ENCODE results near the gene CRABP1.

The CRABP1 gene

DNA sequence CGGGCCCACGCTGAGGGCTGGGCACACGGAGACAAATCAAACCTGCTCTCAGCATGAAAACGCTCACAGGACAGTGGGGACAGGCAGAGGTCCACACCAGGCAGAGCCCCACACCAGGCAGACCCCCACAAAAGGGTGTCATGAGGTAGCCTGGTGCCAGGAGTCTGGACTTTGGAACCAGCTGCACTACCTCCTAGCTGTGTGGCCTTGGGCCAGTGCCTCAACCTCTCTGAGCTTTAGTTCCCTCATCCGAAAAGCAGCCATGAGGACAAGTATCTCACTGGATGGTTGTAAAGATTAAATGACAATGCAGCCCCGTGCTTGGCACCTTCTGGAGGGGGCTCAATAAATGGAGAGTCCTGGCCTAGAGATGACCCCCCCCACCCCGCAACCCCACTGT is 16.5 kb upstream of the CRABP1 start:
- H3K36me3 ChIP-seq (replicated peaks): no peaks in the 10 kb centered on the region
- no peak overlapping the region for H3K27ac ChIP-seq
- H3K27me3 ChIP-seq (replicated peaks): no peaks in the 10 kb centered on the region
- no peak for DNase-seq
- TF ChIP-seq, protein P1, sequence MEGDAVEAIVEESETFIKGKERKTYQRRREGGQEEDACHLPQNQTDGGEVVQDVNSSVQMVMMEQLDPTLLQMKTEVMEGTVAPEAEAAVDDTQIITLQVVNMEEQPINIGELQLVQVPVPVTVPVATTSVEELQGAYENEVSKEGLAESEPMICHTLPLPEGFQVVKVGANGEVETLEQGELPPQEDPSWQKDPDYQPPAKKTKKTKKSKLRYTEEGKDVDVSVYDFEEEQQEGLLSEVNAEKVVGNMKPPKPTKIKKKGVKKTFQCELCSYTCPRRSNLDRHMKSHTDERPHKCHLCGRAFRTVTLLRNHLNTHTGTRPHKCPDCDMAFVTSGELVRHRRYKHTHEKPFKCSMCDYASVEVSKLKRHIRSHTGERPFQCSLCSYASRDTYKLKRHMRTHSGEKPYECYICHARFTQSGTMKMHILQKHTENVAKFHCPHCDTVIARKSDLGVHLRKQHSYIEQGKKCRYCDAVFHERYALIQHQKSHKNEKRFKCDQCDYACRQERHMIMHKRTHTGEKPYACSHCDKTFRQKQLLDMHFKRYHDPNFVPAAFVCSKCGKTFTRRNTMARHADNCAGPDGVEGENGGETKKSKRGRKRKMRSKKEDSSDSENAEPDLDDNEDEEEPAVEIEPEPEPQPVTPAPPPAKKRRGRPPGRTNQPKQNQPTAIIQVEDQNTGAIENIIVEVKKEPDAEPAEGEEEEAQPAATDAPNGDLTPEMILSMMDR (IDR thresholded peaks at IDR 0.05; ENCODE audit: low read depth, low read length, missing control alignments): no peak
- in situ Hi-C loops (cut with HindIII; ENCODE audit: low pct_ligation_motif_present, low sequenced_read_pairs): no loop called here
- no peak overlapping the region for H3K4me3 ChIP-seq (ENCODE audit: low read depth, low read length)

DNA sequence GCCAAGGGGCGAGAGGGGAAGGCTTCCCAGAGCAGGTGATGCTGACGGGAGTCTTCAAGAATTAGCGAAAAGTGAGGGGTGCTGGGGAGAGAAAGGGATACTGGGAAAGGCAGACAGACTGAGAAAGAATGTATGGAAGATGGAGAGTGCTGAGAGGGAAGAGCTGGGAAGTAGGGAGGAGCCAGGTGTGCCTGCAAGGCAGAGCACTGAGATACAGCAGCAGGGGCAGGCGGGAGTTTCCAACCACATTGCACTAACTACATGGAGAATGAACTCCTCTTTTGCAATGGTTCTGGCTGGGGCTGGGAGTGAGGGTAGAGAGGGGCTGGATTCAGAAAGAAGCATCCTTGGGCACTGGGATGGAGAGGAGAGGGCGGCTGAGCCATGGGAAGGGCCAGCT is 16.0 kb upstream of the CRABP1 start:
- DNase-seq: no peak
- no peak overlapping the region for H3K4me3 ChIP-seq (ENCODE audit: low read depth, low read length)
- H3K36me3 ChIP-seq (replicated peaks): no peaks in the 10 kb centered on the region
- H3K27ac ChIP-seq: no peak overlapping the region
- TF ChIP-seq, protein P1 (IDR thresholded peaks at IDR 0.05; ENCODE audit: low read depth, low read length, missing control alignments): no peak
- in situ Hi-C loops (cut with HindIII; ENCODE audit: low pct_ligation_motif_present, low sequenced_read_pairs): no loop called here
- H3K27me3 ChIP-seq (replicated peaks): no peaks in the 10 kb centered on the region

DNA sequence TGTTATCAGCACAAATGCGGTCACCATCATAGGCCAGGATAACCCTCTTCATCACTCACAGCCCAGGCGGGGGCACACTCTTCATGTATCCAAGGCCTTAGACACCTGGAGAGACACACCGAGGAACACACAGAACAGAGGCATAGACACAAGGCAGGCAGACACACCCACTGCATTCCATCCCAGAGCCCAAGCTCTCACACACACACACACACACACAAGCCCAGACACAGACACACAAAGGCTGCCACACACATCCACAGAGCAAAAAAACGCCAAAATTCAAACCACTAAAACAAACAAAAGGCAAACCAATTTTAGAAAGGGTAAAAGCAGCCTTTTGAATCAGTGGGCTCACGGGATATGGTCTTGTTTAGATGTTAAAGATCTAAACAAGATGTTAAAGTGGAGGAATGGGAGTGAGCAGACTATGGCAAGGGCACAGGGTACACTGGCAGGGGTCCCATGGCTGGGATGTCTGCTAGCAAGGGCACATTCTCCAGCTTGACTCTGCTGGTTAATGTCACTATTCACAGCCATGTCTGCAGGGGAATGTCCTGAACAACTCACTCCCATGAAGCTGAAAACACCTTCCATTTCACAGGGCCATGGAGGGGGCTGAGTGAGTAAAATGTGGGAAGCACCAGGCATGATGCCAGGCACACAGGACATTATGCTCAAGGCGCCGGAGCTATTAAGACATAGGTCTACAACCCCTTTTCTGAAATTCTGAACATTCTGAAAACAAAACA is 14.9 kb upstream of the CRABP1 start:
- in situ Hi-C loops (cut with HindIII; ENCODE audit: low pct_ligation_motif_present, low sequenced_read_pairs): no loop called here
- no peaks in the 10 kb centered on the region for H3K27me3 ChIP-seq (replicated peaks)
- H3K36me3 ChIP-seq (replicated peaks): no peaks in the 10 kb centered on the region
- TF ChIP-seq, protein P1 (IDR thresholded peaks at IDR 0.05; ENCODE audit: low read depth, low read length, missing control alignments): no peak
- DNase-seq: no peak
- H3K4me3 ChIP-seq (ENCODE audit: low read depth, low read length): no peak overlapping the region
- no peak overlapping the region for H3K27ac ChIP-seq

DNA sequence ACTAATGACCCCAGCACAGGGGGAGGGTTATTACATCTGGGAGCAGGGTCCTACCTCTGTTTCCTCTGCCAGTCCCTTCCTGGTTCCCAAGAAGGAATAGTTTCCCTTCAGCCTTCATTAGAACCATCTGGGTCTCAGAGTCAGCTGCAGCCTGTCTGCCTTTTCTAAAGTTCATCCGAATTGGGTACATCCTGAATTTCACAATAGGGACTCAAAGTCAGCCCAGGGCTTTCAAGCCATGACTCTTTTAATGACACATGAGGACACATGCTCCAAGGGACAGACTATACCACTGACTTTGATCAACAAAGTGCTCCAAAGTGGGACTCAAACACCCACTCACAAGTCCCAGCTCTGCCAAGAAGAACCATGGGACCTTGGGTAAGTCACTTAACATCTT is 12.7 kb upstream of the CRABP1 start:
- H3K4me3 ChIP-seq (ENCODE audit: low read depth, low read length): no peak overlapping the region
- H3K36me3 ChIP-seq (replicated peaks): no peaks in the 10 kb centered on the region
- H3K27ac ChIP-seq: no peak overlapping the region
- no peaks in the 10 kb centered on the region for H3K27me3 ChIP-seq (replicated peaks)
- TF ChIP-seq, protein P1 (IDR thresholded peaks at IDR 0.05; ENCODE audit: low read depth, low read length, missing control alignments): no peak
- in situ Hi-C loops (cut with HindIII; ENCODE audit: low pct_ligation_motif_present, low sequenced_read_pairs): no loop called here
- no peak for DNase-seq

DNA sequence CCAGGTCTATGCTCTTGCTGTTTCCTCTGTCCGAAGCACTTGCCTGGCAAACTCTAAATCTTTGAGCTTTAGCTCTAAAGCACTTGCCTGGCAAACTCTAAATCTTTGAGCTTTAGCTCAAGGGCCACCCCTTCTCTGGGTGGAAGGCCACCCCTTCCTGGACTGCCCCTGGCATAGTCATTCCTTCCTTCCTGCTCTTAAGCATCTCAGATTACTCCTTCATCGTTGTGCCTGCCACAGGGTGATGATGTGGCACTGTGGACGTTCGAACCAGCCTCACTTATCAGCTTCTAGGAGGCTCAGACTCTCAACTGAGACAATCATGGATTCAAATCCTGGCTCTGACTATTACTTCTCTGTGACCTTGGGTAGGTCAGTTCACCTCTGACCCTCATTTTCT is 10.5 kb upstream of the CRABP1 start:
- H3K36me3 ChIP-seq (replicated peaks): no peaks in the 10 kb centered on the region
- no peak for DNase-seq
- H3K4me3 ChIP-seq (ENCODE audit: low read depth, low read length): no peak overlapping the region
- no peaks in the 10 kb centered on the region for H3K27me3 ChIP-seq (replicated peaks)
- in situ Hi-C loops (cut with HindIII; ENCODE audit: low pct_ligation_motif_present, low sequenced_read_pairs): no loop called here
- TF ChIP-seq, protein P1 (IDR thresholded peaks at IDR 0.05; ENCODE audit: low read depth, low read length, missing control alignments): no peak
- no peak overlapping the region for H3K27ac ChIP-seq

DNA sequence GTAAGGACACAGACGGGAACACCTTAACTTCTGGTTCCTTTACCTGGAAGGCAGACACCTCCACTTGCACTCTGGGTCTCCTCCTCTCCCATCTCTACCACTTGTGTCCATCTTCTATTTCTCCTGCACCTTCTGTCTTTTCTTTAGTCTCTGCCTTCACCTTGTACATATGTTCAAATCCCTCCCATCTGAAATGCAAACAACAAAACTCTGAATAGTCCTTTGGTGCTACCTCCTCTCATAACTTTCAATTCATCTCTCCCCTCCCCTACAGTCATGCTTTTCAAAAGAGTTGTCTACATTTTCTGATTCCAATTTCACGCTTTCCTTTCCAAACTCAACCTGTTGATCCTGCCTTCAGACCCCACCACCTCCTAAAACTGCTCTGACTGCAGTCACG is 5.3 kb upstream of the CRABP1 start:
- Histone ChIP-seq H3K27me3 (replicated peaks) (peaks cover 32% of the 10 kb centered on the region), H3K27ac (no peak overlapping the region), H3K36me3 (replicated peaks) (no peaks in the 10 kb centered on the region), H3K4me3 (ENCODE audit: low read depth, low read length) (no peak overlapping the region)
- in situ Hi-C loops (cut with HindIII; ENCODE audit: low pct_ligation_motif_present, low sequenced_read_pairs): no loop called here
- no peak for DNase-seq
- TF ChIP-seq, protein P1 (IDR thresholded peaks at IDR 0.05; ENCODE audit: low read depth, low read length, missing control alignments): no peak
